Measurements from ENCODE around the gene RNF180.

DNA sequence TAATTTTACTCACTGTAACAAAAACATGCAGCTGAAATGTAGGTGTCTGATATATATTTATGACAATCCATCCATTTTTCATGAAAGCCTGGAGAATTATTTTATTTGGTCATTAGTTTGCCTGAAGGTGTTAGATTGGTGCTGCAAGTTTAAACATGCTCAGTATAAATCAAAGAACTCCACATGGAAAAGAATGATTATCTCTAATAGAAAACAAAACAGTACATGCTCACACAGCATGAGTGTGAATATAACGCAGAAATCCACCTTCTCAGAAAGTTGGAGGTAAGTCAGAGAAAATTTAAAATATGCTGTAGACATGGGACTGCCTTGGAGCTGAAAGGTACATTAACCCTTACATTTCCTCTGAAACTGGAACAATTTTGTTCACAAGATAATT, 174.7 kb downstream of the RNF180 start:
- TF ChIP-seq, protein P1, sequence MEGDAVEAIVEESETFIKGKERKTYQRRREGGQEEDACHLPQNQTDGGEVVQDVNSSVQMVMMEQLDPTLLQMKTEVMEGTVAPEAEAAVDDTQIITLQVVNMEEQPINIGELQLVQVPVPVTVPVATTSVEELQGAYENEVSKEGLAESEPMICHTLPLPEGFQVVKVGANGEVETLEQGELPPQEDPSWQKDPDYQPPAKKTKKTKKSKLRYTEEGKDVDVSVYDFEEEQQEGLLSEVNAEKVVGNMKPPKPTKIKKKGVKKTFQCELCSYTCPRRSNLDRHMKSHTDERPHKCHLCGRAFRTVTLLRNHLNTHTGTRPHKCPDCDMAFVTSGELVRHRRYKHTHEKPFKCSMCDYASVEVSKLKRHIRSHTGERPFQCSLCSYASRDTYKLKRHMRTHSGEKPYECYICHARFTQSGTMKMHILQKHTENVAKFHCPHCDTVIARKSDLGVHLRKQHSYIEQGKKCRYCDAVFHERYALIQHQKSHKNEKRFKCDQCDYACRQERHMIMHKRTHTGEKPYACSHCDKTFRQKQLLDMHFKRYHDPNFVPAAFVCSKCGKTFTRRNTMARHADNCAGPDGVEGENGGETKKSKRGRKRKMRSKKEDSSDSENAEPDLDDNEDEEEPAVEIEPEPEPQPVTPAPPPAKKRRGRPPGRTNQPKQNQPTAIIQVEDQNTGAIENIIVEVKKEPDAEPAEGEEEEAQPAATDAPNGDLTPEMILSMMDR (IDR thresholded peaks at IDR 0.05), result no peak
- TF ChIP-seq, protein P2, sequence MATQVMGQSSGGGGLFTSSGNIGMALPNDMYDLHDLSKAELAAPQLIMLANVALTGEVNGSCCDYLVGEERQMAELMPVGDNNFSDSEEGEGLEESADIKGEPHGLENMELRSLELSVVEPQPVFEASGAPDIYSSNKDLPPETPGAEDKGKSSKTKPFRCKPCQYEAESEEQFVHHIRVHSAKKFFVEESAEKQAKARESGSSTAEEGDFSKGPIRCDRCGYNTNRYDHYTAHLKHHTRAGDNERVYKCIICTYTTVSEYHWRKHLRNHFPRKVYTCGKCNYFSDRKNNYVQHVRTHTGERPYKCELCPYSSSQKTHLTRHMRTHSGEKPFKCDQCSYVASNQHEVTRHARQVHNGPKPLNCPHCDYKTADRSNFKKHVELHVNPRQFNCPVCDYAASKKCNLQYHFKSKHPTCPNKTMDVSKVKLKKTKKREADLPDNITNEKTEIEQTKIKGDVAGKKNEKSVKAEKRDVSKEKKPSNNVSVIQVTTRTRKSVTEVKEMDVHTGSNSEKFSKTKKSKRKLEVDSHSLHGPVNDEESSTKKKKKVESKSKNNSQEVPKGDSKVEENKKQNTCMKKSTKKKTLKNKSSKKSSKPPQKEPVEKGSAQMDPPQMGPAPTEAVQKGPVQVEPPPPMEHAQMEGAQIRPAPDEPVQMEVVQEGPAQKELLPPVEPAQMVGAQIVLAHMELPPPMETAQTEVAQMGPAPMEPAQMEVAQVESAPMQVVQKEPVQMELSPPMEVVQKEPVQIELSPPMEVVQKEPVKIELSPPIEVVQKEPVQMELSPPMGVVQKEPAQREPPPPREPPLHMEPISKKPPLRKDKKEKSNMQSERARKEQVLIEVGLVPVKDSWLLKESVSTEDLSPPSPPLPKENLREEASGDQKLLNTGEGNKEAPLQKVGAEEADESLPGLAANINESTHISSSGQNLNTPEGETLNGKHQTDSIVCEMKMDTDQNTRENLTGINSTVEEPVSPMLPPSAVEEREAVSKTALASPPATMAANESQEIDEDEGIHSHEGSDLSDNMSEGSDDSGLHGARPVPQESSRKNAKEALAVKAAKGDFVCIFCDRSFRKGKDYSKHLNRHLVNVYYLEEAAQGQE (IDR thresholded peaks at IDR 0.05), result no peak
- TF ChIP-seq, protein P3, sequence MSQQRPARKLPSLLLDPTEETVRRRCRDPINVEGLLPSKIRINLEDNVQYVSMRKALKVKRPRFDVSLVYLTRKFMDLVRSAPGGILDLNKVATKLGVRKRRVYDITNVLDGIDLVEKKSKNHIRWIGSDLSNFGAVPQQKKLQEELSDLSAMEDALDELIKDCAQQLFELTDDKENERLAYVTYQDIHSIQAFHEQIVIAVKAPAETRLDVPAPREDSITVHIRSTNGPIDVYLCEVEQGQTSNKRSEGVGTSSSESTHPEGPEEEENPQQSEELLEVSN (IDR thresholded peaks at IDR 0.05; ENCODE audit: borderline replicate concordance, low read depth), result no peak
- no peak for TF ChIP-seq EP300 (IDR thresholded peaks at IDR 0.05)
- TF ChIP-seq, protein P4, sequence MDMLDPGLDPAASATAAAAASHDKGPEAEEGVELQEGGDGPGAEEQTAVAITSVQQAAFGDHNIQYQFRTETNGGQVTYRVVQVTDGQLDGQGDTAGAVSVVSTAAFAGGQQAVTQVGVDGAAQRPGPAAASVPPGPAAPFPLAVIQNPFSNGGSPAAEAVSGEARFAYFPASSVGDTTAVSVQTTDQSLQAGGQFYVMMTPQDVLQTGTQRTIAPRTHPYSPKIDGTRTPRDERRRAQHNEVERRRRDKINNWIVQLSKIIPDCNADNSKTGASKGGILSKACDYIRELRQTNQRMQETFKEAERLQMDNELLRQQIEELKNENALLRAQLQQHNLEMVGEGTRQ (IDR thresholded peaks at IDR 0.05), result no peak
- no peak for TF ChIP-seq HDAC2 (IDR thresholded peaks at IDR 0.05)
- TF ChIP-seq POLR2A (IDR thresholded peaks at IDR 0.05; ENCODE audit: low read length), result no peak
- TF ChIP-seq, protein P5, sequence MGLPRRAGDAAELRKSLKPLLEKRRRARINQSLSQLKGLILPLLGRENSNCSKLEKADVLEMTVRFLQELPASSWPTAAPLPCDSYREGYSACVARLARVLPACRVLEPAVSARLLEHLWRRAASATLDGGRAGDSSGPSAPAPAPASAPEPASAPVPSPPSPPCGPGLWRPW (IDR thresholded peaks at IDR 0.05), result no peak

All from A549 (cell line).